ENCODE measurements around the gene MKI67.

The MKI67 gene

GRCh38 chr10:128054163-128054970, 71.9 kb downstream of the MKI67 start:
- TF ChIP-seq REST (IDR thresholded peaks at IDR 0.05; ENCODE audit: low read depth) (no peak), NFIC (IDR thresholded peaks at IDR 0.05) (no peak), USF1 (IDR thresholded peaks at IDR 0.05) (no peak), ZBTB7A (IDR thresholded peaks at IDR 0.05; ENCODE audit: low read depth) (no peak), TEAD4 (IDR thresholded peaks at IDR 0.05) (no peak), CEBPB (IDR thresholded peaks at IDR 0.05) (no peak), EP300 (IDR thresholded peaks at IDR 0.05; ENCODE audit: borderline replicate concordance) (no peak)

- TF ChIP-seq REST (IDR thresholded peaks at IDR 0.05; ENCODE audit: low read depth) (no peak), RAD21 (IDR thresholded peaks at IDR 0.05; ENCODE audit: low read depth) (no peak), YY1 (IDR thresholded peaks at IDR 0.05; ENCODE audit: low read depth) (no peak), ZBTB7A (IDR thresholded peaks at IDR 0.05; ENCODE audit: low read depth) (no peak), USF1 (IDR thresholded peaks at IDR 0.05) (no peak), EP300 (IDR thresholded peaks at IDR 0.05; ENCODE audit: borderline replicate concordance) (no peak), EGR1 (IDR thresholded peaks at IDR 0.05) (no peak), FOXM1 (IDR thresholded peaks at IDR 0.05; ENCODE audit: borderline replicate concordance, low read depth) (no peak), CREB1 (IDR thresholded peaks at IDR 0.05; ENCODE audit: low read depth) (no peak), CEBPB (IDR thresholded peaks at IDR 0.05) (no peak)
- TF ChIP-seq, protein P1, sequence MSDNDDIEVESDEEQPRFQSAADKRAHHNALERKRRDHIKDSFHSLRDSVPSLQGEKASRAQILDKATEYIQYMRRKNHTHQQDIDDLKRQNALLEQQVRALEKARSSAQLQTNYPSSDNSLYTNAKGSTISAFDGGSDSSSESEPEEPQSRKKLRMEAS (IDR thresholded peaks at IDR 0.05), result no peak
Observed at GRCh38 chr10:128053356-128053755, 72.9 kb downstream of the MKI67 start.

GRCh38 chr10:128052696-128053095, 73.5 kb downstream of the MKI67 start:
- no peak for TF ChIP-seq CREB1 (IDR thresholded peaks at IDR 0.05; ENCODE audit: low read depth)
- TF ChIP-seq, protein P1 (IDR thresholded peaks at IDR 0.05), result no peak
- TF ChIP-seq RAD21 (IDR thresholded peaks at IDR 0.05; ENCODE audit: low read depth), result no peak
- no peak for TF ChIP-seq USF1 (IDR thresholded peaks at IDR 0.05)
- no peak for TF ChIP-seq NFIC (IDR thresholded peaks at IDR 0.05)
- TF ChIP-seq YY1 (IDR thresholded peaks at IDR 0.05; ENCODE audit: low read depth), result no peak
- TF ChIP-seq EP300 (IDR thresholded peaks at IDR 0.05; ENCODE audit: borderline replicate concordance), result no peak

- TF ChIP-seq USF1 (IDR thresholded peaks at IDR 0.05) (no peak), ZBTB7A (IDR thresholded peaks at IDR 0.05; ENCODE audit: low read depth) (no peak), TEAD4 (IDR thresholded peaks at IDR 0.05) (no peak), YY1 (IDR thresholded peaks at IDR 0.05; ENCODE audit: low read depth) (no peak), CREB1 (IDR thresholded peaks at IDR 0.05; ENCODE audit: low read depth) (no peak), EP300 (IDR thresholded peaks at IDR 0.05; ENCODE audit: borderline replicate concordance) (no peak), EGR1 (IDR thresholded peaks at IDR 0.05) (no peak), TAF1 (IDR thresholded peaks at IDR 0.05; ENCODE audit: low read depth) (no peak), RAD21 (IDR thresholded peaks at IDR 0.05; ENCODE audit: low read depth) (no peak), TCF12 (IDR thresholded peaks at IDR 0.05; ENCODE audit: low read depth) (no peak), CEBPB (IDR thresholded peaks at IDR 0.05) (no peak), NFIC (IDR thresholded peaks at IDR 0.05) (no peak), REST (IDR thresholded peaks at IDR 0.05; ENCODE audit: low read depth) (no peak), FOXM1 (IDR thresholded peaks at IDR 0.05; ENCODE audit: borderline replicate concordance, low read depth) (no peak)
- TF ChIP-seq, protein P1 (IDR thresholded peaks at IDR 0.05), result no peak
Observed at GRCh38 chr10:128051548-128051947, 74.7 kb downstream of the MKI67 start.

All from Ishikawa (cell line).